Nephron progenitor cell (in vitro differentiated cells): Measurements from ENCODE around the gene LMF1.

Source experiments
- DNase-seq: peaks from one replicate; pipeline ENCODE4 v3.0.0; 2021
- H3K27ac Mint-ChIP-seq: 2 replicates; pipeline ENCODE4 v1.8.0; 2021; ENCODE audit warnings: mild to moderate bottlenecking, moderate library complexity, mixed read lengths
- H3K27me3 Mint-ChIP-seq: 2 replicates; pipeline ENCODE4 v1.8.0; 2021; ENCODE audit warnings: mild to moderate bottlenecking, low read depth, mixed read lengths; ENCODE audit not compliant: poor library complexity
- H3K36me3 Mint-ChIP-seq: 2 replicates; pipeline ENCODE4 v1.8.0; 2021; ENCODE audit warnings: low read depth, mixed read lengths
- H3K4me1 Mint-ChIP-seq: 2 replicates; pipeline ENCODE4 v1.8.0; 2021; ENCODE audit warnings: mixed read lengths
- H3K4me3 Mint-ChIP-seq: 2 replicates; pipeline ENCODE4 v1.8.0; 2021; ENCODE audit warnings: mild to moderate bottlenecking, moderate library complexity, mixed read lengths
- H3K9me3 Mint-ChIP-seq: 2 replicates; pipeline ENCODE4 v1.8.0; 2021; ENCODE audit warnings: mild to moderate bottlenecking, moderate library complexity, mixed read lengths
- CTCF ChIP-seq: fragments of 200-600 bp; sonication (generic); IDR thresholded peaks from 2 replicates; pipeline ENCODE4 v1.5.0; 2021; ENCODE audit warnings: antibody characterized with exemption

The LMF1 gene

GRCh38 chr16:967546-968295 is 3.1 kb downstream of the LMF1 start:
- Mint-ChIP-seq H3K27me3 (peaks cover 3% of the 10 kb centered on the region), H3K36me3 (peaks cover 55% of the 10 kb centered on the region), H3K9me3 (peaks cover 32% of the 10 kb centered on the region), H3K27ac (peak overlapping the region; percentile 81), H3K4me3 (no peak overlapping the region), H3K4me1 (peaks cover 62% of the 10 kb centered on the region)
- no peak for TF ChIP-seq CTCF
- no peak for DNase-seq

DNA sequence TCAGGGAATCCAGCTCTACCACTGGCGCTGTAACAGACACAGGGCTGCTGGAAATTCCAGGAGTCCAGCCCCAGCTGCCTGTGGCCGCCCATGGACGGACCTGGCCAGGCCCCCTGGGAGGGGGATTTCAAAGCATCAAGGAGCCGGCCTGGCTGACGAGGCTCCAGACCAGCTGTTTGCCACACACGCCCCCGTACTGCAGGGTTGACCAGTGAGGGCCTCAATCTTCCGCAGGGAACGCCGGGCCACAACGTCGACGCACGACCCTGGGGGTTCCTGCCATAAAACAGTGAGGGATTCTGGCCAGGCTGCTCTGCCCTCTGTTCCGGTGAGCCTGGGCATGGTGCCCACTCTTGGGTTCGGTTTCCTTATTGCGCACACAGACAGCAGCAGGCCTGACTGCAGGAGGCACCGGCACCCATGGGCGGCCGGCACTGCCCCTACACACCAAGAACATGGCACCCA is 3.7 kb downstream of the LMF1 start:
- Mint-ChIP-seq H3K9me3 (peaks cover 32% of the 10 kb centered on the region), H3K27ac (no peak overlapping the region), H3K27me3 (peaks cover 3% of the 10 kb centered on the region), H3K36me3 (peaks cover 55% of the 10 kb centered on the region), H3K4me3 (no peak overlapping the region), H3K4me1 (peaks cover 68% of the 10 kb centered on the region)
- no peak for TF ChIP-seq CTCF
- no peak for DNase-seq

GRCh38 chr16:966505-966904 is 4.3 kb downstream of the LMF1 start:
- H3K4me1 Mint-ChIP-seq = peaks cover 63% of the 10 kb centered on the region
- no peak for DNase-seq
- peaks cover 2% of the 10 kb centered on the region for H3K27me3 Mint-ChIP-seq
- TF ChIP-seq CTCF = no peak
- no peak overlapping the region for H3K27ac Mint-ChIP-seq
- H3K36me3 Mint-ChIP-seq = peaks cover 55% of the 10 kb centered on the region
- H3K9me3 Mint-ChIP-seq = peaks cover 32% of the 10 kb centered on the region
- no peak overlapping the region for H3K4me3 Mint-ChIP-seq

DNA sequence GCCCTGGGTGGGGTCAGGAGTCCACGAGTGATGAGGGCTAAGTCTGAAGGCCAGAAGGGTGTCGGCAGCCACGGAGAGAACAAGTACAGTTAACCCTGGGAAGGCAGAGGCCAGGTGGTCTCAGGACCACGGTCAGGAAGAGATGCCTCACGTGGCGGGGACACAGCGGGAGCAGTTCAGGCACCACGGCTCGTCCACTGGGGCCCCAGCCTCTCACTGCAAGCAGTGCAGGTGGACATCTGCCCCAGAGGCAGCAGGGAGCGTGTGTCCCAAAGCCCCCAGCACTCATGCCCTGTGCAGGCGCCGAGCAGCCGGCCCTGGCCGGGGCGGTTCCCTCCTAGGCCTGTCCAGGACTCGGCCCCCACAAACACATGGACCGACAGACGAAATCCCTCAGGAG is 4.7 kb downstream of the LMF1 start:
- Mint-ChIP-seq H3K36me3 (peaks cover 55% of the 10 kb centered on the region), H3K27ac (peak overlapping the region; percentile 74), H3K4me3 (no peak overlapping the region), H3K27me3 (no peaks in the 10 kb centered on the region), H3K4me1 (peaks cover 60% of the 10 kb centered on the region), H3K9me3 (peaks cover 32% of the 10 kb centered on the region)
- no peak for TF ChIP-seq CTCF
- no peak for DNase-seq

DNA sequence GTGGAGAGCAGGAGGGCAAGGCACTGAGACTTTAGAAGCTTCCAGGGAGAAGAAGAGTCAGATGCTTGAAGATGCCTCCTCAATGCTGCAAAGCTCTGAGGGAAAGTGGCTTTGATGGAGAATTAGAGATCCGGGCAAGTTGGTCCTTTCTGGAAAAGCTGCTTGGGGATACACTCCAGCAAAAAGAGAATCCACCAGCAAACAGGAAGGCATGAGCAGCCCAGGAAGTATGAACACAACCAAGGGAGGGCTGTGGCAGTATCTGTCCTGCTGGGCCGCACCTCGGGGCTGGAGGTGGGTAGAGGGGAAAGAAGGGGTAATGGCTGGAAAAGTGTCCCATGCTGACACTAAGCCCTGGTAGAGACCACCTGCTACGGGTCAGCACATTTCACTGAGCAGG is 5.3 kb downstream of the LMF1 start:
- DNase-seq = no peak
- Mint-ChIP-seq H3K4me1 (peaks cover 60% of the 10 kb centered on the region), H3K36me3 (peaks cover 55% of the 10 kb centered on the region), H3K9me3 (peaks cover 32% of the 10 kb centered on the region), H3K27me3 (no peaks in the 10 kb centered on the region), H3K4me3 (no peak overlapping the region), H3K27ac (no peak overlapping the region)
- no peak for TF ChIP-seq CTCF

DNA sequence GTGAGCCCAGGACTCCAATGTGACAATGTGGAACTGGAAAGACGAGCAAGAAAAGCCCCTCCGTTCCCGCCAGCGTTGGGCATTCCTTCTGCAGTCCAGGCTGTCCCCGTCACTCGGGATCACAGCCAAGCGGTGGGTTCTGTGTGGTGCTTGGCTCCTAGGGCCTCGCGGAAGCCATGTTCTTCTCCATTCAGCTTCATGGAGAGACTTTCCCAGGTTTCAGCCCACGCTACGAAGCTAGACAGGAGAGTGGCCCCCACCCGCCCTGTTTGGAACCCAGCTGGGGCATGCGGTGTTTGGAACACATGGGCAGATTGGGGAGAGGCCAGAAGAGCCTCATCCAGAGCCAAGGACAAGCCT is 5.8 kb downstream of the LMF1 start:
- Mint-ChIP-seq H3K36me3 (peaks cover 55% of the 10 kb centered on the region), H3K9me3 (peaks cover 32% of the 10 kb centered on the region), H3K27ac (no peak overlapping the region), H3K27me3 (no peaks in the 10 kb centered on the region), H3K4me3 (peak overlapping the region; percentile 50), H3K4me1 (peaks cover 60% of the 10 kb centered on the region)
- DNase-seq = no peak
- no peak for TF ChIP-seq CTCF
